Stimulated activated CD8-positive, alpha-beta memory T cell treated with anti-CD3 and anti-CD28 coated beads, Interleukin-2, amount 100 ng/mL, for 48 hours (primary cell): Measurements from ENCODE around the gene LGSN.
"Not testable (repeated sequence)": the region's sequence is repeated elsewhere in the genome, so short reads cannot be mapped to it uniquely, and the experiment has no call there.

ENCODE experiments used
- DNase-seq, 2 donors: peaks; one replicate each; pipeline ENCODE4 v3.0.0-alpha.2; 2020; ENCODE audit warnings: low read depth in 2 of 2

LGSN gene

GRCh38 chr6:63319939-63320338 lies at the start of gene LGSN:
LGSN (minus strand) TSS chr6:63319983; CDS start chr6:63319943, 40 bp downstream.
- no peak for DNase-seq

- DNase-seq, result no peak
These were observed 48.6 kb upstream of the LGSN start for GRCh38 chr6:63368347-63368746.

GRCh38 chr6:63362500-63363120 lies 42.8 kb upstream of the LGSN start:
- not testable (repeated sequence) for DNase-seq

GRCh38 chr6:63357384-63357783 lies 37.6 kb upstream of the LGSN start:
- DNase-seq, result not testable (repeated sequence)

- DNase-seq, result no peak
These were observed 35.8 kb upstream of the LGSN start for GRCh38 chr6:63355632-63356031.

- no peak for DNase-seq
These were observed 33.5 kb upstream of the LGSN start for GRCh38 chr6:63353286-63353630.

GRCh38 chr6:63352544-63353285 lies 32.9 kb upstream of the LGSN start:
- DNase-seq, result no peak

- DNase-seq, result no peak
These were observed 32.3 kb upstream of the LGSN start for GRCh38 chr6:63352069-63352543.

GRCh38 chr6:63349401-63349800 lies 29.6 kb upstream of the LGSN start:
- DNase-seq, result no peak

GRCh38 chr6:63348836-63349235 lies 29.1 kb upstream of the LGSN start:
- no peak for DNase-seq

- no peak for DNase-seq
These were observed 27.8 kb upstream of the LGSN start for GRCh38 chr6:63347599-63347998.

- DNase-seq, result no peak
These were observed 26.5 kb upstream of the LGSN start for GRCh38 chr6:63346217-63346835.

- no peak for DNase-seq
These were observed 20.6 kb upstream of the LGSN start for GRCh38 chr6:63340351-63340750.

GRCh38 chr6:63334652-63335051 lies 14.9 kb upstream of the LGSN start:
- DNase-seq, result not testable (repeated sequence)

- no peak for DNase-seq
These were observed 13.7 kb upstream of the LGSN start for GRCh38 chr6:63333440-63333839.

- not testable (repeated sequence) for DNase-seq
These were observed 6.8 kb upstream of the LGSN start for GRCh38 chr6:63326630-63327029.

GRCh38 chr6:63322981-63323380 lies 3.2 kb upstream of the LGSN start:
- DNase-seq, result no peak

- DNase-seq, result no peak
These were observed 2.0 kb upstream of the LGSN start for GRCh38 chr6:63321821-63322220.

GRCh38 chr6:63317641-63318040 lies 2.1 kb downstream of the LGSN start:
- no peak for DNase-seq

- DNase-seq, result no peak
These were observed 3.7 kb downstream of the LGSN start for GRCh38 chr6:63316113-63316512.

- DNase-seq, result no peak
These were observed 6.7 kb downstream of the LGSN start for GRCh38 chr6:63313111-63313510.

- no peak for DNase-seq
These were observed 12.1 kb downstream of the LGSN start for GRCh38 chr6:63307581-63308246.
